ES-I3 (cell line): ENCODE results near the gene HLA-DOB.

Experiments used
- H3K36me3 ChIP-seq: 2 replicates; pipeline ENCODE4 v1.6.1; 2013; ENCODE audit warnings: mild to moderate bottlenecking, low read length, control low read depth, moderate library complexity; ENCODE audit not compliant: insufficient read depth
- H3K4me1 ChIP-seq: 2 replicates; pipeline ENCODE4 v1.6.1; 2013; ENCODE audit warnings: mild to moderate bottlenecking, control low read depth, low read length; ENCODE audit not compliant: insufficient read depth
- H3K9ac ChIP-seq: 2 replicates; pipeline ENCODE4 v1.6.1; 2013; ENCODE audit warnings: low read depth, mild to moderate bottlenecking, low read length, moderate library complexity
- H3K9me3 ChIP-seq: 2 replicates; pipeline ENCODE4 v1.6.1; 2013; ENCODE audit warnings: mild to moderate bottlenecking, low read length, moderate library complexity; ENCODE audit not compliant: control insufficient read depth, insufficient read depth

The HLA-DOB gene

DNA sequence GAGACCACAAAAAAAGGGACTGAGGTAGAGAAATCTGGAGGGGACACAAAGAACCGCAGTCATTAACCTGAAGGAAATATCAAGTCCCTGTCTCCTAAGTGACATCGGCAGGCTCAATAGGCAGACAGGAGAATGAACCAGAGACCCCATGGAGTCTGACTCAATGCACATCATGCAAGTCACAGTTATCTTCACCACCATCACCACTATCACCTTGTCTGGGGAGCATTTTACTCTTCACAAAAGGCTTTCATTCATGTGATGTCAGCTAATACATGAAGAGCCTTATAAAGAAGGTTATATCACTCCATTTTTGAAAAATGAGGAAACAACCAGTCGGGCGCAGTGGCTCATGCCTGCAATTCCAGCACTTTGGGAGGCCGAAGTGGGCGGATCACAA lies 32.3 kb upstream of the HLA-DOB start:
- Histone ChIP-seq H3K9me3 (no peaks in the 10 kb centered on the region), H3K9ac (no peak overlapping the region), H3K36me3 (no peaks in the 10 kb centered on the region), H3K4me1 (no peaks in the 10 kb centered on the region)

DNA sequence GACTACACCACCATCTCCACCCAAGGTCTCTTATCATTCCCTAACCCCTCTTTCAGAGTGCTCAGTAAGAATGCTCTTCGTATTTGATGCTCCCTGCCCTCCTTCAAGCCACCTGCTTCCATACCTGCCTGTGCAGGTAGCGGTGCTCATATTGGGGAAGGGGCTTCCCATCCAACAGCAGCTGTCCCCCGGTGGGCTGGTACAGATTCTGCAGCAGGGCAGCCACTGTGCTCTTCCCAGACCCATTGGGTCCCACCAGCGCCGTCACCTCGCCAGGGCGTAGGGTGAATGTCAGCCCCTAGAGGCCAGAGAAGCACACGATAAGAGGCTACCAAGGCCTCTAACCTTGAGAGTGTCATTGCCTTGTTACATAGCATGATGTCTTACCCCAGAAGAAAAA lies 31.0 kb upstream of the HLA-DOB start:
- H3K4me1 ChIP-seq, result no peaks in the 10 kb centered on the region
- H3K36me3 ChIP-seq, result no peaks in the 10 kb centered on the region
- H3K9me3 ChIP-seq, result no peaks in the 10 kb centered on the region
- no peak overlapping the region for H3K9ac ChIP-seq

DNA sequence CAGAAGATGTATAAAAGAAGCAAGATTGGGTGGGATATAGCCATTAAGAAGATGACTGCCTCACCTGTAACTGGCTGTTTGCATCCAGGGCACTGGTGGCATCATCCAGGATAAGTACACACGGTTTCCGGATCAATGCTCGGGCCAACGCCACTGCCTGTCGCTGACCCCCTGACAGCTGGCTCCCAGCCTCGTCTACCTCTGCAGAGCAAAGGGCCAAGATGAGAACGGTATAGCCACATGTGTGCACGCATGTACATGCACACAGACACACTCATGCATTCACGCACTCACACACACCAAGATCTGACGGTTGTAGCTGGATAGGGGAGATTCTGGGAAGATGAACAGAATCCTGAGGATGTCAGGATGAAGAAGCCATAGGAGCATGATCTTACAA lies 30.2 kb upstream of the HLA-DOB start:
- H3K4me1 ChIP-seq, result no peaks in the 10 kb centered on the region
- H3K36me3 ChIP-seq, result no peaks in the 10 kb centered on the region
- no peak overlapping the region for H3K9ac ChIP-seq
- no peaks in the 10 kb centered on the region for H3K9me3 ChIP-seq

DNA sequence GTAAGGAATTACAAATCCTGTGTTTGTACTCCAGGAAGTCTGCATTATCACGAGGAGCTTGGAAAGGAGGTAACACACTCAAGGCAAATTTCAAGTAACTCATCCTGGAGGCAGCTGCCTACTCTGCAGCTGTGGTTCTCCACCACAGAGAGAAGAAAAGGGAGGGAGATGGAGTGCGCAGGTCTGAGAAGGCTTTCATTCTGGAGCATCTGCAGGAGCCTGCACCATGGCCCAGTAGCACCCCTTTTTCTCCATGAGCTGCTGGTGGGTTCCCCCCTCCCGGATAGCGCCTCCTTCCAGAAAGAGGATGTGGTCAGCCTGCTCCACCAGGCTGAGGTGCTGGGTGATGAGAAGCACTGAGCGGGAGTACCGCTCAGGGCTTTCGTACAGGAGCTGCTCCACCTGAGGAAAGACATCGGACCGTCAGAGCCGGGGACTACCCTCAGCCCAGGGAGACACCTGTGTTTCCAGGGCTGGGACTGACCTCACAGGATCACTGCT lies 28.6 kb upstream of the HLA-DOB start:
- no peaks in the 10 kb centered on the region for H3K36me3 ChIP-seq
- no peaks in the 10 kb centered on the region for H3K4me1 ChIP-seq
- no peaks in the 10 kb centered on the region for H3K9me3 ChIP-seq
- no peak overlapping the region for H3K9ac ChIP-seq

DNA sequence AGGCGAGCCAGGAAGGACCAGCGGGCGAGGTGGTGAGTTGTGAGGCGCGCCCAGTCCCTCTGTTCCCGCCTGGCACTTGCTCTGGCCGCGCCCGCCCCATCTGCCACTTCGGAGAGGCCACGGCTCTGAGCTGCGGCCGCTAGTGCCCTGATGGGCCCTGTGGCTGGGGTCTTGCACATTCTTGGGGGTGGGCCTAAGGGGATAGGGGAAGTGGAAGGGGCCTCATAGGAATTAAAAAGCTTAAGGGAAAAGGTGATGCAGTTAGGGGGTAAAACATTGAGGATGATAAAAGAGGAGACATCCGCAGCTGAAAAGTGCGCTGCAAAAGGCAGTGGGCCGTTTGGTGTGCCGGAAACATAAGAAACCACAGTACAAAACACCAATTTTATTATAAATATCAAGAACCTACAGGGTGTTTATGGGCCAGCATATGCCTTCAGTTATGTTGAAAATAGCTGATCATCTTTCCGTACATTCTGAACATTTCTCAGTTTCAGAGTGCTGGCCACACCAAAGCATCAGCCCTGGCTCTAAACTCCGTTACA lies 28.1 kb upstream of the HLA-DOB start:
- Histone ChIP-seq H3K9ac (peak overlapping the region; percentile 81; the same call in 1 of the 2 replicates), H3K36me3 (no peaks in the 10 kb centered on the region)

DNA sequence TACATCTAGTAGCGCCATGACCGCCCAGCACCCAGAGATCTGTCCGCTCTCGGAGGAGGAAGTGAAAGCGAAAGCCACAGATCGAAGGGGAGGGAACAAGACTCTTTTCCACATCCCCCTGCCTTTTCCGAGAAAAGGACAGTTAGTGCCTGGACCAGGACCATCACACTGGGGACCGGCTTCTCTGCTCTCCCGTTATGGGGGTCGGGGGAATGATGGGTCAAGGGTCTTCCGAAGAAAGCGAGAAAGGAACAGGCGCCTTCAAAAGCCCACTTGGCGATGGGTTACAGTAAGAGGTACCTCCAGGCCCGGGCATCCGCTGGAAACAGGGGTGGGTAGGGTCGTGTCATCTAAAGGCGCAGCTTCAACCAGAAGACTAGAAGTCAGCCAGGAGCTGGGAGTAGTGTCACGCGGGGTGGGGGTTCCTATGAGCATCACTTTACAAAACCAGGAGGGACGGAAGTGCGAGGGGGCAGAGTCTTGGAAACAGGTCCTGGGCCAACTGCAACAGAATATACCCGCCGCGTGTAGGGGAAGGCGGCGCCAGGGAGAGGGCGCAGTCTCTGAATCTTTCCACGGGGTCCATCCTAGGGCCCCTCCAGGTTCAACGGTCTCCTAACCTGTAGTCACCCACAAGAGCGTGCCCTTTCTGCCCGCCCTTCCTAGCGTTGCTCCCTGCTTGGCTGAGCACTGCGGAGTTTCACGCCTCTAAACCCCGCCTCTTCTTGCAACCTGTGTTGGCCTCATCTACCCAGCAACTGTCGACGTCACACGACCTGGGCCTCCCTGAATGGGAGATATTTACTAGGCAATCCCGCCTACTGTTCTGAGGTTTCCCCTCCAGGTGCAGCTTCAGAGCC lies 27.4 kb upstream of the HLA-DOB start, which contains the start of gene PSMB8:
Gene PSMB8, minus strand, starts transcription at position 69 of the 860 bp plus-strand sequence. Its CDS starts 51 bp downstream, at position 18.
- Histone ChIP-seq H3K9me3 (no peaks in the 10 kb centered on the region), H3K9ac (peak within 1 kb of the TSS; percentile 81), H3K36me3 (no peaks in the 10 kb centered on the region), H3K4me1 (no peaks in the 10 kb centered on the region)

More for the DNA sequence above, 28.1 kb upstream of the HLA-DOB start:
- no peaks in the 10 kb centered on the region for H3K4me1 ChIP-seq
- no peaks in the 10 kb centered on the region for H3K9me3 ChIP-seq

DNA sequence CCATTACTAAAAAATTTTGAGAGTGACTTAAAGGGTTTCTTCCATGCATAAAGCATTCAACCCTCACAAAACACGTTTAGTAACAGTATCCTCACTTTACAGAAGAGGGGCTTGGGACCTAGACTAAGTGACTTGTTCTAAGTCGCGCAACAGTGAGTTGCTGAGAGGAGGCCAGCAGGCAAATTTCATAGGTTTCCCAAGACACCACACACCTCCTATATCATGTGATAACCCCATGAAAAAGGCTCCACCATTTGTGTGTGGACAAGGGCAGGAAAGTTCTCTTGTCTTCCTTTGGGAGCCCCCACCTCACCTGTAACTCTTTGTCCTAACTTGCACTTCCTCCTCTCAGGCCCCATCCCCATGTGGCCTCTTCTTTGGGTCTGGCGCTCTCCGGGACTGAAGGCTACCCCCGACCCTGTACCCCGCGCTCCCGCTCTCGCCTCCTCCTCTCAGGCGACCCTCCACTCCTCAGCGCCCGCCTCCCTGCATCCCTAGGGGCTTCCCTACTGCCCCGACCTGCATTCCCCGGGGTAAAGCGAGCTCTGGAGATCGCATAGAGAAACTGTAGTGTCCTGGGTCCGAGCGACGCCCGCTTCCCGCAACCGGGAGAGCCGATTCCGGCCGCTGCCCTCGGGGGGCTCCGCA lies 26.7 kb upstream of the HLA-DOB start:
- peak overlapping the region; percentile 81 for H3K9ac ChIP-seq
- H3K9me3 ChIP-seq, result no peaks in the 10 kb centered on the region
- H3K4me1 ChIP-seq, result no peaks in the 10 kb centered on the region
- H3K36me3 ChIP-seq, result no peaks in the 10 kb centered on the region

DNA sequence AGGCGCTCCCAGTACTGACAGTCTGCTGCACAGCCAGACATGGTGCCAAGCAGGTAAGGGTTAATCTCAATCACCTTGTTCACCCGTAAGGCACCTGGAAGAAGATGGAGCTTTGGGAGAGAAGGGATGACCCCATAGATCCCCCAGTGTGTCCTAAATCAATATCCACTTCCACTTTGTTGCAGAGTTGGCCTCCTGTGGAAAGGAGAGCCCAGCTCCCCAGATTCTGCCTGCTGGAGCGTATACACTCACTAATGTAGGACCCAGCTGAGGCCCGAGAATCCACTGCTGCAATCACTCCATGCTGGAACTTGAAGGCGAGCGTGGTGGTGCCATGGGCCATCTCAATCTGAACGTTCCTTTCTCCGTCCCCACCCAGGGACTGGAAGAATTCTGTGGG lies 25.9 kb upstream of the HLA-DOB start:
- H3K36me3 ChIP-seq, result no peaks in the 10 kb centered on the region
- H3K9me3 ChIP-seq, result no peaks in the 10 kb centered on the region
- H3K4me1 ChIP-seq, result no peaks in the 10 kb centered on the region
- H3K9ac ChIP-seq, result no peak overlapping the region

DNA sequence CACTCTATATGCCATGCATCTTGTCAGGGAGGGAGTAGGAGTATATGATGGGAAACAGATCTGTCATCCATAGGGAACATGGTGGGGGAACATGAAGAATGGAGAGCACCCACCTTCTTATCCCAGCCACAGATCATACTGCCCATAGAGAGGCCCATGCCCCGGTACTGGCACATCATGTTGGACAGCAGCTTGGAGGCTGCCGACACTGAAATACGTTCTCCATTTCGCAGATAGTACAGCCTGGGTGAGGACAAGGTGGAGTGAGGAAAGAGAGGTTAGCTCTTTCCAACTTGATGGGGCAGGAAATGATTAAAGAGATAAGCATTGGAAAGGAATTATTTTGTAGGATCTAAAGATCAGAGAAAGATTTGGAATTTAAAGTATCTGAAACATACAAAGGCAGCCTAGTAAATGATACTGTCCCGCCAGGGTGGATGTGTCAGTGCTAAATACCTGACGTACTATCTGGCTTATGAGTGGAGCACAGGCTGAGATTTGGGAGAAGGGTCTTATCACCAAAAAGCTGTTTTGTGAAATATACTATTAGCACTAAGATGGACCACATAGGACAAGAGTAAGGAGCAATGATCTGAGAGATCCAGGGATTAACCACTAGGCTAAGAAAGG lies 25.3 kb upstream of the HLA-DOB start:
- no peaks in the 10 kb centered on the region for H3K9me3 ChIP-seq
- no peaks in the 10 kb centered on the region for H3K36me3 ChIP-seq
- no peak overlapping the region for H3K9ac ChIP-seq
- no peaks in the 10 kb centered on the region for H3K4me1 ChIP-seq

DNA sequence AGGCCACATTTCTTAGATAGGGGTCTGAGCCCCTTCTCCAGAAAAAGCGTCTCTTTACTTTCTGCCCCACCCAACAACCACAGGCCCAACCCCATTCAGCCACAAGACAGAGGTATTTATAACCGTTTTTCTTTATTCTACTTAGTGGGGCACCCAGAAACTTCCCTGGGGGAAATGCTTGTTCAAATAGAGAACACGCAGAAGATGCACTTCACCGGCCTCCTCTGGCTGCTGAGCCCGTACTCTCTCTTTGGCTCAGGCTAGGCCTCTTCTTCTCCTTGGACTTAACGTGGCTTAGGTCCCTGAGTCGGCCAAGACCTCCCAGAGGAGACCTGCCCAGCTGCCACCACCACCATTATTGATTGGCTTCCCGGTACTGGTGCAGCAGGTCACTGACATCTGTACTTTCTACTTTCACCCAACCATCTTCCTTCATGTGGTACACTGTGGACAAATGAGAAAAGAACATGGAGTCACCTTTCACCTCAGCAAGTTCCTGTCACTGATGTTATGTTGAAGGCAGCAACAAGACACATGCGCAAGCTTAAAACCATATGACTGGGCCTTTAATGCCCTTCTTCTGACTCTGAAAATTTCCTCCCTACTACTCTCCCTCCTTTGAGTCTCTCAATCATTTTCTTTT lies 23.9 kb upstream of the HLA-DOB start:
- no peaks in the 10 kb centered on the region for H3K9me3 ChIP-seq
- H3K4me1 ChIP-seq, result no peaks in the 10 kb centered on the region
- no peak overlapping the region for H3K9ac ChIP-seq
- no peaks in the 10 kb centered on the region for H3K36me3 ChIP-seq

DNA sequence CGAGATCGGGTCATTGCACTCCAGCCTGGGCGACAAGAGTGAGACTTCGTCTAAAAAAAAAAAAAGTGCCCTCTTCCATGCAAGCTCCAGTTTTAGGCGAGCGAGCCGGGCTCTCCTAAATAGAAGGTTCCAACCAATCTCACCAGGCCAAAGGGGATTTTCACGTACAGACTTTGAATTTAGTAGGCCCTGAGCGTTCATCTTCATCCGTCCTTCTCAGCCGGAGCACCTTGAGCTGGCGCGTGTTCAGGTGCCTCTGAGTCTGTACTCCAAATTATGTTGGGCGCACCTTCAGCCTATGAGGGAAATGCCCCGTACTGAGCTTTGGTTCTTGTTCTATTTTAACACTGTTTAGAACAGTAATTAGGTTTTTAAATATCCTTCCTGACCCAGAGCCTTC lies 22.6 kb upstream of the HLA-DOB start:
- Histone ChIP-seq H3K4me1 (no peaks in the 10 kb centered on the region), H3K9ac (no peak overlapping the region), H3K9me3 (no peaks in the 10 kb centered on the region), H3K36me3 (no peaks in the 10 kb centered on the region)

DNA sequence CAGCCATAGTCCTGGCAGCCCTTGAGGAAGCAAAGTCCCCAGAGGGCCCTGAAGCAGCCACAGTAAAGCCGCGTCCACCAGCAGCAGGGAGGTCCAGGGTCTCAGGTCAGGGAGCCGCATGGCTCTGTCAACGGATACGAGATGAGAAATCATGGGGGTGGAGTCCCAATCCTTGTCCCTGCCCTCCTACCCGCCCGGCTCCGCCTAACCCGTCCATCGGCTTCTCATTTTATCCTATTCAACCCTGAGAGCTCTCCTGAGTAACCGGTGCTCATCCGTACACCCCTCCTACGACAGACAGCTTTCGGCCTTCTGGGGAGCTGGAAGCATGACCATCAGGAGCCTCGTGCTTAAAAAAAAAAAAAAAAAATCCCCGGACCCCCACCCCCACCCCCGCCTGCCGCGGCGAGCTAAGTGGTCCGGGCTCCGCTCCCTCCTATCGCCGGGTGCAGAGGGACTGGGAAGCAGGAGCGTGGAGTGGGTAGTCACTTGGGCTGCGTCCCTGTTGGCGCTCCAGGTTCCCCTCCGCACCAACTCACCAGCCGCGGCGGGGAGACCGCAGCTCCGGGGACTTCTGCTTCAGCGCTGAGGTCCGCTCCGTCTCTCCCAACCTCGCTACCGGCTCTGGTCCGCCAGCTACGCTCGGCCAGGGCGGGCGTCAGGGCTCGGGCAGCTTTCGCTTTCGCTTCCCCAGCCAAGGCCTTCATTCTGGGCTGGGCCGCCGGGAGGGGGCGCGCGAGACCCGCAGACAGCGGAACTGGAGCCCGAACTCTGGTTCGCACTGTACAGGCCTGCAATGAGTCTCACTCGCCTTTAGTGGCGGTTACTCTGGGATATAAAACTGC lies 21.5 kb upstream of the HLA-DOB start, which contains the start of gene TAP2:
Gene TAP2, minus strand, starts transcription at position 626 of the 845 bp plus-strand sequence. Its CDS starts 506 bp downstream, at position 120.
- H3K9me3 ChIP-seq, result no peaks in the 10 kb centered on the region
- no peaks in the 10 kb centered on the region for H3K36me3 ChIP-seq
- H3K4me1 ChIP-seq, result no peaks in the 10 kb centered on the region
- peak within 1 kb of the TSS; percentile 77 for H3K9ac ChIP-seq

DNA sequence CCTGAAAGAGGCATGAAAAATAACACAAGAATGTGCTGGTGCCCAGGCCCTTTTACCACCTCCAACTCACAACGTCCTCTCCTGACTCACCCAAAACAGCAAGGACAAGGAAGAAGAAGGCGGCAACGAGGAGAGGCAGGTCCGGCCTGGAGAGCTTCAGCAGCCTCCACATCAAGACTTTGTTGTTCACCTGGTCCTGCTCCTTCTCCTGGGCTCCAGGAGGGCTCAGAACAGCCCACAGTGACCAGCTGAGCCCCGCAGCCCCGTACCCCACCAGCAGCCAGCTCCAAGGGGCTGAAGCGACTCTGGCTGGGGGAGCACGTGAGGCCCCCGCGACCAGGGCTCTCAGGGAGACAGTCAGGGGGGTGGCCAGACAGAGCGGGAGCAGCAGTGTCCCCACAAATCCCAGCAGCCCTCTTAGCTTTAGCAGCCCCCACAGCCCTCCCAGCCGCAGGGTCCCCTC lies 20.9 kb upstream of the HLA-DOB start:
- H3K4me1 ChIP-seq, result no peaks in the 10 kb centered on the region
- no peaks in the 10 kb centered on the region for H3K36me3 ChIP-seq
- no peaks in the 10 kb centered on the region for H3K9me3 ChIP-seq
- peak overlapping the region; percentile 77; the same call in 1 of the 2 replicates for H3K9ac ChIP-seq
